DMS153 treated with DMSO at 0.1 percent for 48 hours (cell line): ENCODE results near the gene TSPAN17.
"Not testable (repeated sequence)": the region's sequence is repeated elsewhere in the genome, so short reads cannot be mapped to it uniquely, and the experiment has no call there.

Source experiments
- DNase-seq: peaks from one replicate; lab custom pipeline; 2025; ENCODE audit not compliant: unreplicated experiment; lab: John Stamatoyannopoulos, UW

Gene TSPAN17

DNA sequence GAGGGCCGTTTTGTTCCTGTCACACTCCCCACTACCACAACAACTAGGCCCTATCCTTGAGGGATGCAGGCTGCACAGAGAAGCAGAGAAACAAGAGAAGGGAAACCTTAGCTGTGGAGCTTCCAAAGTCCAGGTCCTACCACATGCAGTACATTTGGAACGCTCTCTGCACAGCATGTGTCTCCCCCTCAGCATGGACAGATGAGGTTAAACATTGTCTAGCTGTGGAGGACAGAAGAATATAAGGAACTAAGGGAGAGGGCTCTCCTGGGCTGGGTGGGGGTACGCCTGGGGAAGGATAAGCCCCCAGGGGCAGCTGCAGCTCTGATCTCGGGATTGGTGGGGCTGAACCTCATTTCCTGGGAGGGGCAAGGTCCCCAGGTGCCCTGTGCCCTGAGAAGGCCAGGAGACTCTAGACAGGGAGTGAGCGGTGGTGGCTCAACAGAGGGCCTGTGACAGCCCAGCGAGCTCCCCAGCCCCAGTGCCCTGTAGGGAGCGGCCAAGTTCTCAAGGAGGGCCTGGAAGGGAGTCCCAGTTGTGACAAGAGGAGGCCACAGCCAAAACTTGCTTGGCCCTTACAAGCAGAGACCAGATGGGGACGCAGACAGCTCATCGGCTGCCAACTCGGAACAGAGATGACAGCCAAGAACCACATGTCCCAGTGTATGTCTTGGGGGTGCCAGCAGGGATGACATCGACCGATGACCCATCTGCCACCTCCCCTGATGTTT is 30.1 kb downstream of the TSPAN17 start:
- no peak for DNase-seq

- DNase-seq = no peak
Observed at GRCh38 chr5:176678584-176678983, 31.3 kb downstream of the TSPAN17 start.

DNA sequence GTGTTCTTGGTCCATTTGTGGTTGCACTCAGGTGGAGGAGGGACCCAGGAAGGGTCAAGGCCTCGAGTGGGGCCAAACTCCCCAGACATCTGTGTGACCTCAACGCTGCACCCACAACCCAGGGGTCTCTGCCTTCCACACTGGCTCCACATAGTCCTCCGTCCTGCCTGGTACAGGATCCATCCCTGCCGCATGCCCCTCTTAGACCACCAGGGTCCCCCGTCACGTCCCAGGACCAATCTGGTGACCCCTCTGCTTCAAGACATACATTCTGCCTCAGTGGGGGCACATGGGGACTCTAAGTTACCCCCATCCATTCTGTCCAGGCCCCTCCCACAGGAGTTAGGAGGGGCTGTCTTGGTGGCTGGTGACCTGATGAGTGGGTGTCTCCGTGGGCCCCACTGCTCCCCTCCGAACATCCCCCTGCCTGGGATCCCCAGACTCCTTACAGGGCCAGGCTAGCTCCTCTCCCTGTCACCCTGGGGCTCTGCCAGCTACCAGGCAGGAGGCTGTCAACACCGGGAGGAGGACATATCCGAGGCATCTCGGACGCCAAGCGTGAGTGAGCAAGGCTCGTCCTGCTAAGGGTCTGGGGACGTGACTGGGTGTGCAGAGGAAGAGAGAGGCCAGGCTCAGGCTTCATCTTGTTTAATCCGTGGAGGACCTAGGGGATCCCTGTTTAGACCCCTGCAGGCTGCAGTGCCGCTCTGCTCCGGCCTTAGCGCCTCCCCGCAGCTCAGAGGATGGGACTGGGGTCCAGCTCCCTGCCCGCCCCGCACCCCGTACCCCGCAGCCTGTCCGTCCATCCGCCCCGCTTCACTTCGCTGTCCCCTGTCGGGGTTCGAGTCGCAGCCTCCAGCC is 32.3 kb downstream of the TSPAN17 start:
- DNase-seq = no peak

- DNase-seq = no peak
Observed at GRCh38 chr5:176680226-176680563, 32.9 kb downstream of the TSPAN17 start.

DNA sequence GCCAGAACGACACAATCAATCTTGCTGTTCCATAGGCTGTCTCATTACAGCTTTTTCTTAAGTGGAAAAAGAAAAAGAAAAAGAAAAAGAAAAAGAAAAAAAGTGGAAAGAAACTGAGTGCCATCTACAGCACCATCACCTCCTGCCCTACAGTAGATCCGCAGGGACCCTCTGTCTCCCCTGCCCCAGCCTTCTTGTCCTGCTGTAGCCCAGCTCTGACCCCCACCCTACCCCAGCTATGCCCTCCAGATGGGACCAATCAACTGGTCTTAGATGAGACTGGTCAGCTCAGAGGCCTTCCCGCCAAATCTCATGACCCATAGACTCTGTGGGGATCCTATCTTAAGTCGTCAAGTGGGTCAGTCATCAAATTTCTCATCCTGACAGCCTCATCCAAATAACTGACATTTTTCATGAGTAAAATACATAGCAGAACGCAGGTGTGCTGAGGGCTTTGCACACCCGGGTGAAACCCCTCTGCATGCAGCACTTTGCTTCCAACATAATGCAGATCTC is 34.8 kb downstream of the TSPAN17 start:
- DNase-seq = no peak

DNA sequence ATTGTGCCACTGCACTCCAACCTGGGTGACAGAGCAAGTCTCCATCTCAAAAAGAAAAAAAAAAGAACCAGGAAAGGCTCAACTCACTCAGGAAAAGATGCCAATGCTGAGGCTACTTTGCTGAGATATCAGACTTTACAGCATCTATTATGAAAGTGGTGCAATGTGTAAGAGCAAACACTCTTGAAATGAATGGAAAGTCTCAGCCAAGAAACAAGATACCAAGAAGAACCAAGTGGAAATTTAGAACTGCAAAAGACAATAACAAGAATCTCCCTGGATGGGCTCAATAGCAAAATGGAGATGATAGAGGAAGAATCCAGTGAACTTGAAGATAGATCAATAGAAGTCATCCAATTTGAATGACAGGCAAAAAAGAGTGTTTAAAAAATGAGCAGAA is 37.7 kb downstream of the TSPAN17 start:
- no peak for DNase-seq

GRCh38 chr5:176687247-176687646 is 40.0 kb downstream of the TSPAN17 start:
- DNase-seq = no peak

DNA sequence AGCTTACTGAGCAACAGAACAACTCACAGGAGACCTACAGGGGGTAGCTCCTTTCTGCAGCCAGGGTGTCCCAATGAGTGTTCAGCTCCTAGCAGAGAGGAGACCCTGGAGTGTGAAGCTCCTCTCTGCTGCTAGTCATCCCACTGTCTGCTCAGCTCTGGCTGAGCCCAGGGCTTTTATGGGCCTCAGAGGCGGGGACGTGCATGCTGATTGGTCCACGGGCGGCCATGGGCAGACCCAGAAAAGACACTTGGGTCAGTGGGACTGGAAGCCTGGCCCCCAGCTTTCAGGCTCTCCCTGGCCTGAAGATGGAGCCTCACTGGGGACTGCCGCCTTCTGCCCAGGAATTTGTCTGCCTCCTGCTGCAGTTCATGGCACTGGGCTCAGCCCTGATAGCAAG is 40.6 kb downstream of the TSPAN17 start:
- no peak for DNase-seq

GRCh38 chr5:176690911-176691310 is 43.6 kb downstream of the TSPAN17 start:
- DNase-seq = no peak

- no peak for DNase-seq
Observed at GRCh38 chr5:176691524-176691923, 44.2 kb downstream of the TSPAN17 start.

- DNase-seq = no peak
Observed at GRCh38 chr5:176692326-176692725, 45.0 kb downstream of the TSPAN17 start.

- peak; percentile 38 for DNase-seq
Observed at GRCh38 chr5:176692839-176693476, 45.7 kb downstream of the TSPAN17 start.

DNA sequence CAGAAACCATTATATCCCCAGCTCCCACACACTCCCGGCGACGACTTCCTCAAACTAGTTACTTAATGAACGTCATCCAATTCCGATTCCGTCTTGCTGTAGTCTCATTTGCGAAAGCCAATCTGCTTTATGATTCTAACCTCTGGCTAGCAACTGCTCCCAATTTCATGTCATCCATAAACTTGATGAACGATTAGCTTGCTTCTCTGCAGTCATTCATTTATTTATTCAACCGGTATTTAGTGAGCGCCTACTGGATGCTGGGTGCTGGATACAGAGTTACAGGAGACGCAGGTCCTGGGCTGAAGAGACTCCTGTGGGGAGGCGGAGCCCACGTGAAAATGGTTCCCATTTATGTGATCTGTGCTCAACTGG is 46.2 kb downstream of the TSPAN17 start:
- no peak for DNase-seq

DNA sequence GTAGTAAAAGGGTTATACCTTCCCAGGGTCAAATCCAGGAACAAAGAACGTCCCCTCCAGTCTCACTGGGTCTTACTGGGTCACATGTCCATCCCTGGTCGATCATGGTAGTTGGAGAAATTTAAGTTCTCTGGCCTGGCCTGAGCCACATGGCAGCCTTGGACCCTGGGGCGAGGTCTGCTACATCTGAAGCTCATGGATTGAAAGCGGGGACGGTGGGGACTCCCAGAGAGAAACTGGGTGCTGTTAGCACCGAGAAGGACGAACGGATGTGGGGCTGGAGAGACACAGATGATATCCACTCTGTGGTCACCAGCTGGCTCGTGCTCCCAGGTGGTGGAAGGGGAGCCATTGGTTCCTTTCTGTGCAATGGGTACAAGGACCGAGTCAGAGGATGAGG is 46.9 kb downstream of the TSPAN17 start:
- DNase-seq = no peak

DNA sequence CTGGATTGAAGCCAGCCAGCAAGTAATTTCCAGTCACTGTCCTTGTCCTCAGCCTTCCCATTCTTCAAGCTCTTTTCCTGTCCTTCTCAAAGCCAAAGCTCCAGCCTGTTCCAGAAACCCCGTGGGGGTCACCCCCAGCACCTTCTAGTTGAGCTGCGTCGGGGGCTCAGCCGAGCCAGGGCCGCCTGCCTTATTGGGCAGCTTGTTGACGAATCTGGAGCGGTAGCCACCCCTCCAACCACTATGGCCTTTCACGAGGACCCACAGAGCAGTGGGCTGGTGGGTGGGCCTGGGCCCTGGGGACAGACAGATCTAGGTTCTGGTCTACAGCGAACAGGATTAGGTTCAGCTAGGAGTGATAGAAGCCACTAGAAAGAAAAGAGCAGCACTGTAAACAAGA is 47.3 kb downstream of the TSPAN17 start:
- DNase-seq = no peak

- DNase-seq = no peak
Observed at GRCh38 chr5:176695073-176695472, 47.8 kb downstream of the TSPAN17 start.

DNA sequence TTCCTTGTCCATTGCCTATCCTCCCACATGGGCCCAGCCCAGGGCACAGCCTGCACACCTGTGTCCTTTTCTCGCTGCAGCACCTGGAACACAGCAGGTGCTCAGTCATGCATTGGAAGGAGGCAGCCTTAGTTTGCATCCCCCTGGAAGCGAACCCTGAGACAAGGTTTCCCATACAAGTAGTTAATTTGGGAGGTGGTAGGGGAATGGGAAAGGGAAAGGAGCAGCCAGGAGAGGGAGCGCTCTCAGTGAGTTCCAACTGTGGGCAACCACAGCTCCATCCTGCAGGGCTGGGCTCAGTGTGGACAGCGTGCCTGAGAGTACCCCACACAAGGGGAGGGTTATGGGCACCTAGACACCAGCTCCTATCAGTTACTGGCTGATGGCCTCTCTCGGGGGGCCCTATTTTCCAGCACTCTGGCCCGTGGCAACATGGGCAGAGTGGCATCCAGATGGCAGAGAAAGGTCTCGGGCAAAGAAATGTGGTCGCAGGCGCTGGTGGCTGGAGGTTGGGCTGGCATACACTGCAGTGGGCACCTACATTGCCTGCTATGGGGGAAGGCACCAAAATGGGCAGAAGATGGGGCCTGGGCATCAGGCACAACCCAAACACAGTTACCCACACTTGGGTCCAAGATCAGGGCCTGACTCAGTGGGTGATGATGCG is 50.1 kb downstream of the TSPAN17 start:
- no peak for DNase-seq

- DNase-seq = no peak
Observed at GRCh38 chr5:176697934-176698538, 50.8 kb downstream of the TSPAN17 start.

DNA sequence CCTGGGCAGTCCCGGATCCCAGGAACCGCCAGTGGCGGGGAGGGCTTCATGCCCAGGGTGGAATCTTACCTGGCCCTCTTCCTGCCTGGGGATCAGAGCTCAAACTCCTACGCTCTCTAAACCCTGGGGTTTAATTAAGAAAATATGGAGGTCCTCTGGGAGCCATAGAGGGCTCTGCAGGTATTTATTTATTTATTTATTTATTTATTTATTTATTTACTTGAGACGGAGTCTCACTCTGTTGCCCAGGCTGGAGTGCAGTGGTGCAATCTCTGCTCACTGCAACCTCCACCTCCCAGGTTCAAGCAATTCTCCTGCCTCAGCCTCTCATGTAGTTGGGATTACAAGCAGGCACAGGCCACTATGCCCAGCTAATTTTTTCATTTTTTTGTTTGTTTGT is 52.2 kb downstream of the TSPAN17 start:
- DNase-seq = not testable (repeated sequence)

DNA sequence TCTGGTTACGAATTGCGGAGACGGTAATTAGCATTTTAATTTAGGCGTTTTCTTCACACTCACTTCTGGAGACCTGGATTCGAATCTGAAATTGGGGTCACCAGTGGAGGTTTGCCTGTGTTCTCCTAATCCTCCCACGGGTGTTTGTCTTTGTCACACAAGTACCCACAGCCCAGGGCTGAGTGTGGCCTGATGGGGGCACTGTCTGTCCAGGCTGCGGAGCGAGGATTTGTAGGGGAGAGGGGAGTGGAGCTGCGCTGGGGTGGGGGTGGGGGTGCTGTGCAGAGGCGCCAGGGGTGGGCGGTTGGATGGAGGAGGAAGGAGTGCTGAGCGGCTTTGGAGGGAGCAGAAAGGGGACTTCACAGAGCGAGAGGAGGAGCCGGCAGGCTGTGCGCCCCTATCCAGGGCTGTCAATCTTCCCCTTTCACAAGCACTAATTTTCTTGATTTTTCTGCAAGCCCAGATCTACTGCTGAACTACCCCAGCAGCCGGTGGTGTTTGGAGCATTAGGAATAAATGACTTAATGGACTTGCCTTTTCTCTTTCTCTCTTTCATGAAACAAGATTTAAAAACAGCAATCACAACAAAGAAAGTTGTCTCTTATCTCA is 53.1 kb downstream of the TSPAN17 start:
- DNase-seq = no peak
